ENCODE measurements around the gene JDP2.

- no peak for TF ChIP-seq POLR2A (IDR thresholded peaks at IDR 0.05; ENCODE audit: low read length)
- no peak for TF ChIP-seq GATA1 (IDR thresholded peaks at IDR 0.05; ENCODE audit: low read depth, low read length)
Observed at GRCh38 chr14:75429562-75429961, 1.7 kb downstream of the JDP2 start.

Measured in erythroblast (primary cell).